Ishikawa (cell line): ENCODE data around the gene FGR.

Source experiments
- CEBPB ChIP-seq: IDR thresholded peaks from 2 replicates; pipeline ENCODE4 v1.6.1; 2012
- EGR1 ChIP-seq: IDR thresholded peaks from 2 replicates; pipeline ENCODE4 v1.6.1; 2012
- EP300 ChIP-seq: IDR thresholded peaks from 2 replicates; pipeline ENCODE4 v1.6.1; 2012; ENCODE audit warnings: borderline replicate concordance
- FOXM1 ChIP-seq: IDR thresholded peaks from 2 replicates; pipeline ENCODE4 v1.6.1; 2012; ENCODE audit warnings: low read depth, borderline replicate concordance
- MAX ChIP-seq: IDR thresholded peaks from 2 replicates; pipeline ENCODE4 v1.6.1; 2012
- RAD21 ChIP-seq: IDR thresholded peaks from 2 replicates; pipeline ENCODE4 v1.6.1; 2012; ENCODE audit warnings: low read depth
- YY1 ChIP-seq: IDR thresholded peaks from 2 replicates; pipeline ENCODE4 v1.6.1; 2012; ENCODE audit warnings: low read depth
- TF ChIP-seq, protein P1 (sequence below): IDR thresholded peaks from 2 replicates; pipeline ENCODE4 v1.6.1; 2012; ENCODE audit warnings: low read depth, mild to moderate bottlenecking

DNA sequence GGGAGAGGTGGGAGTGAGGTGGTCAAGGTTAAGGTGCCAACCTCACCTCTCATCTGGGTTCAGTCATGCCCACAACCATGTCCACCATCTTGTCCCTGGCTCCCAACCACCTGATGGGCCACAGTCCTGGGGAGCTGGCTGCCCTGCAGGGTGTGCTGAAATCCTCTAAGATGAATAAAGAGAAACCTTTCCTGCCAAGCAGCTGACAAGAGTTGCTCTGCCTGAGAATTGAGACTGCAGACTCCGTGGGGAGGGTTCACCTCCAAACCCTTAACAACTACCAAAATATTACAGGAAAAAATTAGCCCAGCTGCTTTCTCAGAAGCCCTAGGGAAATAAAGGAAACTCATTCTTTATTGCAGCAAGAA is 15.2 kb upstream of the FGR start:
- TF ChIP-seq MAX (no peak), YY1 (0 out of 2 replicates have a peak, but pooled peaks have one; percentile 26), FOXM1 (no peak), CEBPB (no peak), EGR1 (no peak), EP300 (no peak), RAD21 (no peak)
- TF ChIP-seq, protein P1, sequence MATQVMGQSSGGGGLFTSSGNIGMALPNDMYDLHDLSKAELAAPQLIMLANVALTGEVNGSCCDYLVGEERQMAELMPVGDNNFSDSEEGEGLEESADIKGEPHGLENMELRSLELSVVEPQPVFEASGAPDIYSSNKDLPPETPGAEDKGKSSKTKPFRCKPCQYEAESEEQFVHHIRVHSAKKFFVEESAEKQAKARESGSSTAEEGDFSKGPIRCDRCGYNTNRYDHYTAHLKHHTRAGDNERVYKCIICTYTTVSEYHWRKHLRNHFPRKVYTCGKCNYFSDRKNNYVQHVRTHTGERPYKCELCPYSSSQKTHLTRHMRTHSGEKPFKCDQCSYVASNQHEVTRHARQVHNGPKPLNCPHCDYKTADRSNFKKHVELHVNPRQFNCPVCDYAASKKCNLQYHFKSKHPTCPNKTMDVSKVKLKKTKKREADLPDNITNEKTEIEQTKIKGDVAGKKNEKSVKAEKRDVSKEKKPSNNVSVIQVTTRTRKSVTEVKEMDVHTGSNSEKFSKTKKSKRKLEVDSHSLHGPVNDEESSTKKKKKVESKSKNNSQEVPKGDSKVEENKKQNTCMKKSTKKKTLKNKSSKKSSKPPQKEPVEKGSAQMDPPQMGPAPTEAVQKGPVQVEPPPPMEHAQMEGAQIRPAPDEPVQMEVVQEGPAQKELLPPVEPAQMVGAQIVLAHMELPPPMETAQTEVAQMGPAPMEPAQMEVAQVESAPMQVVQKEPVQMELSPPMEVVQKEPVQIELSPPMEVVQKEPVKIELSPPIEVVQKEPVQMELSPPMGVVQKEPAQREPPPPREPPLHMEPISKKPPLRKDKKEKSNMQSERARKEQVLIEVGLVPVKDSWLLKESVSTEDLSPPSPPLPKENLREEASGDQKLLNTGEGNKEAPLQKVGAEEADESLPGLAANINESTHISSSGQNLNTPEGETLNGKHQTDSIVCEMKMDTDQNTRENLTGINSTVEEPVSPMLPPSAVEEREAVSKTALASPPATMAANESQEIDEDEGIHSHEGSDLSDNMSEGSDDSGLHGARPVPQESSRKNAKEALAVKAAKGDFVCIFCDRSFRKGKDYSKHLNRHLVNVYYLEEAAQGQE, result no peak
